HepG2 (cell line): ENCODE results near the gene MRPL27.

Experiments
- FOXA1 ChIP-seq, 2 experiments: fragments of 450-650 bp in 1 of 2; sonication (generic) in 1 of 2; formaldehyde crosslinking in 1 of 2; IDR thresholded peaks; 2 replicates each; pipeline versions ENCODE4 v1.4.0 to v1.6.1; 2016 to 2020; ENCODE audit warnings: missing genetic modification reagents in 1 of 2
- FOXJ3 ChIP-seq: sonication (generic); formaldehyde crosslinking; IDR thresholded peaks from 2 replicates; pipeline ENCODE4 v1.4.0; 2020; ENCODE audit warnings: missing genetic modification reagents, mild to moderate bottlenecking, borderline replicate concordance
- HNF4A ChIP-seq: sonication (generic); formaldehyde crosslinking; IDR thresholded peaks from 2 replicates; pipeline ENCODE4 v1.4.0; 2020; ENCODE audit warnings: missing genetic modification reagents
- NR3C1 ChIP-seq: sonication (generic); formaldehyde crosslinking; IDR thresholded peaks from 2 replicates; pipeline ENCODE4 v1.4.0; 2020; ENCODE audit warnings: missing genetic modification reagents
- POLR2AphosphoS2 ChIP-seq: IDR thresholded peaks from 2 replicates; pipeline ENCODE4 v1.6.1; 2011; ENCODE audit warnings: low read depth, low read length, improper control_type of control experiment
- RAD21 ChIP-seq: fragments of 450-650 bp; formaldehyde crosslinking; IDR thresholded peaks from 2 replicates; pipeline ENCODE4 v1.5.0; 2020; ENCODE audit warnings: mild to moderate bottlenecking
- SOX5 ChIP-seq: IDR thresholded peaks from 2 replicates; pipeline ENCODE4 v1.6.1; 2016; ENCODE audit warnings: borderline replicate concordance
- SP1 ChIP-seq, 2 experiments: fragments of 450-650 bp in 1 of 2; sonication (generic) in 1 of 2; formaldehyde crosslinking in 1 of 2; IDR thresholded peaks; 2 replicates each; pipeline versions ENCODE4 v1.4.0 to v1.6.1; 2016 to 2020; ENCODE audit warnings: missing genetic modification reagents in 1 of 2
- TP53 ChIP-seq: sonication (generic); formaldehyde crosslinking; conservative IDR thresholded peaks from 2 replicates; pipeline ENCODE4 v1.4.0; 2020; ENCODE audit warnings: missing genetic modification reagents
- ZNF331 ChIP-seq: sonication (generic); formaldehyde crosslinking; IDR thresholded peaks from 2 replicates; pipeline ENCODE4 v1.4.0; 2020; ENCODE audit warnings: missing genetic modification reagents
- ZNF619 ChIP-seq: sonication (generic); formaldehyde crosslinking; IDR thresholded peaks from 2 replicates; pipeline ENCODE4 v1.4.0; 2020; ENCODE audit warnings: mild to moderate bottlenecking, missing genetic modification reagents
- TF ChIP-seq, protein P1 (sequence below): IDR thresholded peaks from 2 replicates; pipeline ENCODE4 v1.6.1; 2012; ENCODE audit warnings: inconsistent platforms
- TF ChIP-seq, protein P2 (sequence below): sonication (generic); formaldehyde crosslinking; IDR thresholded peaks from 2 replicates; pipeline ENCODE4 v1.5.0; 2020; ENCODE audit warnings: missing genetic modification reagents
- TF ChIP-seq, protein P3 (sequence below): sonication (generic); formaldehyde crosslinking; IDR thresholded peaks from 2 replicates; pipeline ENCODE4 v1.5.0; 2020; ENCODE audit warnings: mild to moderate bottlenecking, missing genetic modification reagents, moderate library complexity

DNA sequence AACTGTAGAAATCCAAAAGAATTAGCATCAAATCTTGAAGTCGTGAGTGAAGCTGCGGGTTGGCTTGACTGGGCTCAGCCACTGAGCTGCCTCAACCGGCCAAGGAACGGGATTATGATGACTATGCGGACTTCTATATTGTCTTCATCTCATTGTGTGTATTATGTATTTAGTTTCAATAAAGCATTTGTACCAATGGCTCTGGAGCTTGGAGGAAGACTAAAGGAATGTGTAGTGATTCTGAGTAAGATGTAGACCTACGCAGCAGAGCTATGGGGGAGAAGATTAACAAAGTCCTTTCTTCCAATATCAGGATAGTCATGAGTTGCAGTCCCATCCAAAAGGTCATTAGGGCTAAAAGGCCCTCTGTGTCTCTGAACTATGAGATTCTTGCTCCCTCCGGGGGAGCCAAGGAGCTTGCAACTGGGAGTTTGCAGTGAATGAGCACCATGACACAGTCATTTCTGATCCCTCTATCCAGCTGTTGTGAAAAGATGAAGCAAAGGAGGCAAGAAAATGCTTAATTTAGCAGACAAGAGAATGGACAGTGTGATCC is 8.4 kb upstream of the MRPL27 start:
- TF ChIP-seq, protein P1, sequence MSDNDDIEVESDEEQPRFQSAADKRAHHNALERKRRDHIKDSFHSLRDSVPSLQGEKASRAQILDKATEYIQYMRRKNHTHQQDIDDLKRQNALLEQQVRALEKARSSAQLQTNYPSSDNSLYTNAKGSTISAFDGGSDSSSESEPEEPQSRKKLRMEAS, result no peak
- TF ChIP-seq HNF4A (no peak), NR3C1 (CRISPR knock-in tag) (no peak), ZNF331 (CRISPR knock-in tag) (no peak), TP53 (CRISPR knock-in tag) (no peak), FOXA1 (IDR thresholded peaks at IDR 0.05) (no peak), FOXA1 (CRISPR knock-in tag; IDR thresholded peaks at IDR 0.05) (no peak), RAD21 (no peak), POLR2AphosphoS2 (no peak), SOX5 (CRISPR knock-in tag) (no peak), FOXJ3 (no peak), SP1 (IDR thresholded peaks at IDR 0.05) (no peak), SP1 (CRISPR knock-in tag; IDR thresholded peaks at IDR 0.05) (no peak), ZNF619 (no peak)
- TF ChIP-seq, protein P2, sequence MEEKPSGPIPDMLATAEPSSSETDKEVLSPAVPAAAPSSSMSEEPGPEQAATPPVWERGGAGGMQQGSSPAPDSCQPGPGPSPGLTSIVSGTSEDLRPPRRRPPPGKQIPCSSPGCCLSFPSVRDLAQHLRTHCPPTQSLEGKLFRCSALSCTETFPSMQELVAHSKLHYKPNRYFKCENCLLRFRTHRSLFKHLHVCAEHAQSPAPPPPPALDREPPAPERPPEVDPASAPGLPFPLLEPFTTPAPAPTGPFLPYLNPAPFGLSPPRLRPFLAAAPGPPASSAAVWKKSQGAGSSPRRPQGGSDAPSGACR (CRISPR knock-in tag), result no peak
- TF ChIP-seq, protein P3, sequence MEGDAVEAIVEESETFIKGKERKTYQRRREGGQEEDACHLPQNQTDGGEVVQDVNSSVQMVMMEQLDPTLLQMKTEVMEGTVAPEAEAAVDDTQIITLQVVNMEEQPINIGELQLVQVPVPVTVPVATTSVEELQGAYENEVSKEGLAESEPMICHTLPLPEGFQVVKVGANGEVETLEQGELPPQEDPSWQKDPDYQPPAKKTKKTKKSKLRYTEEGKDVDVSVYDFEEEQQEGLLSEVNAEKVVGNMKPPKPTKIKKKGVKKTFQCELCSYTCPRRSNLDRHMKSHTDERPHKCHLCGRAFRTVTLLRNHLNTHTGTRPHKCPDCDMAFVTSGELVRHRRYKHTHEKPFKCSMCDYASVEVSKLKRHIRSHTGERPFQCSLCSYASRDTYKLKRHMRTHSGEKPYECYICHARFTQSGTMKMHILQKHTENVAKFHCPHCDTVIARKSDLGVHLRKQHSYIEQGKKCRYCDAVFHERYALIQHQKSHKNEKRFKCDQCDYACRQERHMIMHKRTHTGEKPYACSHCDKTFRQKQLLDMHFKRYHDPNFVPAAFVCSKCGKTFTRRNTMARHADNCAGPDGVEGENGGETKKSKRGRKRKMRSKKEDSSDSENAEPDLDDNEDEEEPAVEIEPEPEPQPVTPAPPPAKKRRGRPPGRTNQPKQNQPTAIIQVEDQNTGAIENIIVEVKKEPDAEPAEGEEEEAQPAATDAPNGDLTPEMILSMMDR (CRISPR knock-in tag), result no peak
